B cell (primary cell): ENCODE data around the gene ARHGAP12.

Experiments used
- EZH2 ChIP-seq: IDR thresholded peaks from 2 replicates; pipeline ENCODE4 v1.6.1; 2012; ENCODE audit warnings: borderline replicate concordance, low read depth, mild to moderate bottlenecking, moderate library complexity, low read length; ENCODE audit not compliant: insufficient read depth, poor library complexity, severe bottlenecking
- TF ChIP-seq, protein P1 (sequence below): fragments of 200-600 bp; IDR thresholded peaks from one replicate; pipeline ENCODE4 v1.8.0; 2022; ENCODE audit warnings: antibody characterized with exemption, mild to moderate bottlenecking

GRCh38 chr10:31822616-31823318 lies 105.9 kb downstream of the ARHGAP12 start:
- no peak for TF ChIP-seq EZH2
- TF ChIP-seq, protein P1, sequence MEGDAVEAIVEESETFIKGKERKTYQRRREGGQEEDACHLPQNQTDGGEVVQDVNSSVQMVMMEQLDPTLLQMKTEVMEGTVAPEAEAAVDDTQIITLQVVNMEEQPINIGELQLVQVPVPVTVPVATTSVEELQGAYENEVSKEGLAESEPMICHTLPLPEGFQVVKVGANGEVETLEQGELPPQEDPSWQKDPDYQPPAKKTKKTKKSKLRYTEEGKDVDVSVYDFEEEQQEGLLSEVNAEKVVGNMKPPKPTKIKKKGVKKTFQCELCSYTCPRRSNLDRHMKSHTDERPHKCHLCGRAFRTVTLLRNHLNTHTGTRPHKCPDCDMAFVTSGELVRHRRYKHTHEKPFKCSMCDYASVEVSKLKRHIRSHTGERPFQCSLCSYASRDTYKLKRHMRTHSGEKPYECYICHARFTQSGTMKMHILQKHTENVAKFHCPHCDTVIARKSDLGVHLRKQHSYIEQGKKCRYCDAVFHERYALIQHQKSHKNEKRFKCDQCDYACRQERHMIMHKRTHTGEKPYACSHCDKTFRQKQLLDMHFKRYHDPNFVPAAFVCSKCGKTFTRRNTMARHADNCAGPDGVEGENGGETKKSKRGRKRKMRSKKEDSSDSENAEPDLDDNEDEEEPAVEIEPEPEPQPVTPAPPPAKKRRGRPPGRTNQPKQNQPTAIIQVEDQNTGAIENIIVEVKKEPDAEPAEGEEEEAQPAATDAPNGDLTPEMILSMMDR, result no peak
